ENCODE results near the gene POU2F2. TPM values are rescaled to one million over a fixed set of nuclear protein-coding genes. Genes with fewer than 3 reads are reported as not detected.

POU2F2 gene
- total RNA-seq, 1 donor from 2014 or later: 6.1 TPM

DNA sequence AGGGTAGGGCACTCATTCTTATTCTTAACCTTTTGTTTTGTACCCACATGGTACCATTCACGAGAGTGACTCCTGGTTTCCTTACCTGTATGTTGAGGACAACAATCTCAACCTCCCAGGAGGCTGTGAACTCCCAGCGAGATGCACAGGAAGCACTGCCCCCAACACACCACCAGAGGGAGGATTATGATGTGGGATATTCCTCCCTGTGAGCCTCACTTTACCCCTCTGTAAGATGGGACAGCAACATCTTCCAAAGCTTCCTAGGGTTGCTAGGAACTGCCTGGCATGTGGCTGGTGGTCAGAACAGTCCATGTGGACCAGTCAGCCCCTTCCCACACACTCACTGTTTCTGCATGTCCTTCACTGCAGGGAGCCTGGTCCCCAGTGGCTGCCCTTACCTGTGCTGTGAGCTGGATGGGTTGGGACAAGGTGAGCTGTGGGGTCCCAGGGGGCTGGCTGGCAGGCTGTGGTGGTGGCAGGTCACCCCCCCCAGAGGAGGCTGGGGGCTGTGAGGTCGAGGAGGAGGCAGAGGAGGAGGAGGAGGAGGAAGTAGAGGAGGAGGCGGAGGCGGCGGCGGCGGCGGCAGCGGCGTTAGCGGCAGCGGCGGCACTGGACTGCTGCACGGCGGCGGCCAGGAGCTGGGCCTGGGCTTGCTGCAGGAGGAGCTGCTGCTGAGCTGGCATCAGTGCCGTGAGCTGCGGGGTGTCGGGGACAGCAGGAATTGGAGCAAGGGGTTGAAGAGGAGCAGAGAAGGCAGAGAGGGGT is 15.8 kb downstream of the POU2F2 start:
- Histone ChIP-seq H3K36me3 (no peaks in the 10 kb centered on the region), H3K9me3 (no peaks in the 10 kb centered on the region), H3K27me3 (ENCODE audit: low read depth) (no peaks in the 10 kb centered on the region), H3K4me3 (no peak overlapping the region), H3K27ac (no peak overlapping the region), H3K4me1 (no peaks in the 10 kb centered on the region)
- DNase-seq: no peak
- ATAC-seq: no peak
- TF ChIP-seq, protein P1, sequence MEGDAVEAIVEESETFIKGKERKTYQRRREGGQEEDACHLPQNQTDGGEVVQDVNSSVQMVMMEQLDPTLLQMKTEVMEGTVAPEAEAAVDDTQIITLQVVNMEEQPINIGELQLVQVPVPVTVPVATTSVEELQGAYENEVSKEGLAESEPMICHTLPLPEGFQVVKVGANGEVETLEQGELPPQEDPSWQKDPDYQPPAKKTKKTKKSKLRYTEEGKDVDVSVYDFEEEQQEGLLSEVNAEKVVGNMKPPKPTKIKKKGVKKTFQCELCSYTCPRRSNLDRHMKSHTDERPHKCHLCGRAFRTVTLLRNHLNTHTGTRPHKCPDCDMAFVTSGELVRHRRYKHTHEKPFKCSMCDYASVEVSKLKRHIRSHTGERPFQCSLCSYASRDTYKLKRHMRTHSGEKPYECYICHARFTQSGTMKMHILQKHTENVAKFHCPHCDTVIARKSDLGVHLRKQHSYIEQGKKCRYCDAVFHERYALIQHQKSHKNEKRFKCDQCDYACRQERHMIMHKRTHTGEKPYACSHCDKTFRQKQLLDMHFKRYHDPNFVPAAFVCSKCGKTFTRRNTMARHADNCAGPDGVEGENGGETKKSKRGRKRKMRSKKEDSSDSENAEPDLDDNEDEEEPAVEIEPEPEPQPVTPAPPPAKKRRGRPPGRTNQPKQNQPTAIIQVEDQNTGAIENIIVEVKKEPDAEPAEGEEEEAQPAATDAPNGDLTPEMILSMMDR (IDR thresholded peaks at IDR 0.05): no peak
- intact Hi-C loops (cut with DNase I): no loop called here

DNA sequence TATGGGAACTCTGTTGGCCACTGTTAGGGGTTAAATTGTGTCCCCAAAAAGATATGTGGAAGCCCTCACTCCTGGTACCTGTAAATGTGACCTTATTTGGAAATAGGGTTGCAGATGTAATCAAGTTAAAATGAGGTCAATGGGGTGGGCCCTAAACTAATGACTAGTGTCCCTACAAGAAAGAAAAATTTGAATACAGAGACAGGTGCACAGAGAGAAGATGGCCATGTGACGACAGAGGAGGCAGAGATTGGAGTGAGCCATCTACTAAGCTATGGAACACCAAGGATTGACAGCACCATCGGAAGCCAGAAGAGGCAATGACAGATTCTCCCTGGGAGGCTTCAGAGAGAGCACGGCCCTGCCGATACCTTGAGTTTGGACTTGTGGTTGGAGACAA is 16.5 kb downstream of the POU2F2 start:
- Histone ChIP-seq H3K9me3 (no peaks in the 10 kb centered on the region), H3K27me3 (ENCODE audit: low read depth) (no peaks in the 10 kb centered on the region), H3K4me3 (no peak overlapping the region), H3K27ac (no peak overlapping the region), H3K4me1 (no peaks in the 10 kb centered on the region), H3K36me3 (no peaks in the 10 kb centered on the region)
- TF ChIP-seq, protein P1 (IDR thresholded peaks at IDR 0.05): no peak
- no peak for ATAC-seq
- DNase-seq: no peak
- intact Hi-C loops (cut with DNase I): no loop called here

DNA sequence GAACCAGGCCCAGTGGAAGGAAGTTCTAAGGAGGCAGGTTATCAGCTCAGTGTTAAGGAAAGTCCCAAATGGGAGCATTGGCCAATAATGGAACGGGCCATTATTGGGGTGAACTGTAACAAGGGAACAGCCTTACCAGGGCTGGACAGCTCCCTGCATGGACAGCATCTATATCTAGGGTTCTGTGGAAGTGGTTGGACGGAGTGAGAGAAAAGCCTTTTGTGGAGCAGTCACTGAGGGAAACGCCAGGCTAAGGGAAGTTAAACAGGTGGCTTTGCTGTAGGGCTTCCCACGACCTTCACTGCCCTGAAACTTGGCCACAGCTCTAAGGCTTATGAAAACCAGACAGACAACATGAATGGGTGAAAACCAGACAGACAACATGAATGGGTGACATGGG is 17.0 kb downstream of the POU2F2 start:
- TF ChIP-seq, protein P1 (IDR thresholded peaks at IDR 0.05): no peak
- Histone ChIP-seq H3K36me3 (no peaks in the 10 kb centered on the region), H3K27me3 (ENCODE audit: low read depth) (no peaks in the 10 kb centered on the region), H3K27ac (no peak overlapping the region), H3K9me3 (no peaks in the 10 kb centered on the region), H3K4me1 (no peaks in the 10 kb centered on the region), H3K4me3 (no peak overlapping the region)
- intact Hi-C loops (cut with DNase I): no loop called here
- no peak for DNase-seq
- no peak for ATAC-seq

DNA sequence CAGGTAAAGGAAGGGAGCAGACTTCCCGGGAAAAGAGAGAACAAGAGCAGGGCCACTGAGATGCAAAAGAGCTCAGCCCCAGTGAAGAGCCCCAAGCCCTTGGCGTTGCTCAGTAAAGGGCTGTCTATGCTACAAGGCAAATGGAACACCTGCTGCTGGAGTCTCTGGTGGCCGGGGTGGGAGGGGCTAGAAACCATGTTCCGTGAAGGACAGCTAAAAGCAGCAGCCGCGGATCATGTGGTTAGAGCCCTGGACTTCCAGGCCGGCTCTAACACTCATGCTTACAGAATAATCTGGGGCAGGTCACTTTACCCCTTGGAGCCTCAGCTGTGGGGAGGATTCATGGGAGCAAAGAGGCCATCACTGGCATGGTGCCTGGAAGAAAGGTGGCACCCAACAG is 17.8 kb downstream of the POU2F2 start:
- no peaks in the 10 kb centered on the region for H3K4me1 ChIP-seq
- intact Hi-C loops (cut with DNase I): no loop called here
- no peak overlapping the region for H3K27ac ChIP-seq
- DNase-seq: no peak
- TF ChIP-seq, protein P1 (IDR thresholded peaks at IDR 0.05): no peak
- no peaks in the 10 kb centered on the region for H3K36me3 ChIP-seq
- no peaks in the 10 kb centered on the region for H3K9me3 ChIP-seq
- H3K4me3 ChIP-seq: no peak overlapping the region
- H3K27me3 ChIP-seq (ENCODE audit: low read depth): no peaks in the 10 kb centered on the region
- no peak for ATAC-seq

DNA sequence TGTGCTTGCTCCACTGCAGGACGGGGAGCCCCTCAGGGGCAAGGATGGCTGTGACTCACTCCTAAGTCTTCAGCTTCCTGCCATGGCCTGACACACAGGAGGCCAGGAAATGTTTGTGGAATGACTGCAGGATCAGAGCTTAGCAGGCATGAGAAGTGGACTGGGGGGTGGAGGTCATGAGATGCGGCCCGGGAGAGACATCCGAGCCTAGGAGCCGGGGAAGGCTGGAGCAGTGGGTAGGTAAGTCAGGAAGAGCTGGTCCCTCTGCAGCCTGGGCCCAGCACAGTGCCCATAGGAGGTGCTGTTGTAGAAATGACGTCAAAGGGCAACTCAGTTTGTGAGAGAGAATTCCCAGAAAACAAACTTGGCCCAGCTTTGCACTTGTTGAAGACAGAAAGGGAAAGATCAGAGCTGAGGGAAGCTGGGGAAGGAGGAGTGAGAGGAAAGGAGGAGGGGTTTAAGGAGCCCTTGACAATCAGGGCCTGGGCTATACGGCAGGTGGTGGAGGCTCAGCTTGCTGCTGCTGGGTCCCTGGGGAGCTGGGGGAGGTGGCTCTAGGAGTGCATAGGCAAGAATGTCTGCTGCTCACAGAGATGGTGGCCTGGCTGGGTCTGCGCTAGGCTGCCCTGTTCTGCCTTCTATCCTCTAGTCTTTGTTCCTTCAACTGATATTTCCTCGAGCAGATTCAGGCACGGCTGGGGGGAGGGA is 18.5 kb downstream of the POU2F2 start:
- ATAC-seq (no peak), DNase-seq (no peak)
- Histone ChIP-seq H3K4me1 (no peaks in the 10 kb centered on the region), H3K9me3 (no peaks in the 10 kb centered on the region), H3K27me3 (ENCODE audit: low read depth) (no peaks in the 10 kb centered on the region), H3K4me3 (no peak overlapping the region), H3K36me3 (no peaks in the 10 kb centered on the region), H3K27ac (no peak overlapping the region)
- TF ChIP-seq, protein P1 (IDR thresholded peaks at IDR 0.05): no peak
- intact Hi-C loops (cut with DNase I): no loop called here
